ENCODE results near the gene SUPT3H. TPM values are rescaled to one million over a fixed set of nuclear protein-coding genes. Genes with fewer than 3 reads are reported as not detected.

Gene SUPT3H
- total RNA-seq, 3 donors from 2014 or later (not counting 1 experiment from before 2014, with no cell fraction given), result 7.3 to 10.9 (median 9.9) TPM

DNA sequence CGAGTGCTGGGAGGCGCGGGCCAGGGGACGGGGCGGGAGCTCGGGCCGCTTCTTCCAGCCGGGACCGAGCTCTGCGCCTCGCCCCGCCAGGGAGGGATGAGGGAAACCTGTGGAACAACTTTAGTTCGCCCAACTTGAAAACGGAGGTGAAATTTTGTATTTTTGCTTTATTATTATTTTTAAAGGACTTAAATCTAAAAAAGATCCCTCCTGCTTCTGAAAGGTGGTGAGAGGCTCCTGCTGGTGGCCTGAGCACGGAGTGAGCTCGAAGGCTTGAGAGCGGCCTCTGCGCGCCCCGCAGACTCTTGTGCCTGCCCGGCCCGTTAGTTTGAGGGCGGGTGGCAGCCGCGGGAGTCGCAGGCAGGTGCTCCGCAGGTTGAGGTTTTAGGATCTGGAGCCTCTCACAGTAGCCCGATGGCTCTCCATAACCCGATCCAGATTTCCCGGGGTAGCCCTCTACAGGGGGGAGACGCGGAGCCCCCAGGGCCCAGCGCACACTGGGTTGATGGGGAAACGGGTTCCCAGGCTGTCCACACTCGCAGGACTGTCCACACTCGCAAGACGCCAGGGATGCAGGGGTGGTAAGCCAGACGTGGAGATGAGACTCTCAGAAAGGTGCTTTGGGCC lies 46.2 kb upstream of the SUPT3H start:
- peak overlapping the region; percentile 94 for H3K4me3 ChIP-seq (ENCODE audit: low read length)
- H3K9me3 Mint-ChIP-seq, result no peaks in the 10 kb centered on the region
- H3K36me3 ChIP-seq (ENCODE audit: control insufficient read depth, insufficient read depth, low read length), result no peaks in the 10 kb centered on the region
- H3K27ac Mint-ChIP-seq, result peak overlapping the region in 1 of 2 donors; percentile 87
- H3K27me3 ChIP-seq (ENCODE audit: control insufficient read depth, insufficient read depth, low read length), result peaks cover 13% of the 10 kb centered on the region
- DNase-seq, result peak; percentile 25 to 42
- intact Hi-C loops (cut with micrococcal nuclease), result loop anchor here (2.0 to 5.0 kb wide), 2 partner anchors 45 to 253 kb away; no protein-coding TSS in a partner anchor
- H3K4me3 Mint-ChIP-seq, result peak overlapping the region; percentile 80
- H3K4me1 Mint-ChIP-seq, result peaks cover 21 to 56% of the 10 kb centered on the region in 2 donors
- H3K27ac ChIP-seq (ENCODE audit: low read length), result peak overlapping the region; percentile 85
- ATAC-seq, result peak in 2 of 3 donors; percentile 3 to 45
- H3K36me3 Mint-ChIP-seq, result no peaks in the 10 kb centered on the region
- H3K27me3 Mint-ChIP-seq (ENCODE audit: low read depth in 2 of 2), result peaks cover 33 to 40% of the 10 kb centered on the region in 2 donors
- H3K9me3 ChIP-seq (ENCODE audit: control insufficient read depth, insufficient read depth, low read length), result no peaks in the 10 kb centered on the region
- WGBS (ENCODE audit: insufficient coverage), result 11% methylated on average over 37 of the region's 38 CpGs
- TF ChIP-seq CTCF (IDR thresholded peaks at IDR 0.05), result no peak
- peaks cover 46% of the 10 kb centered on the region for H3K4me1 ChIP-seq (ENCODE audit: control insufficient read depth, insufficient read depth, low read length)

GRCh38 chr6:45423111-45423823 lies 45.5 kb upstream of the SUPT3H start:
- peak overlapping the region; percentile 85 for H3K27ac ChIP-seq (ENCODE audit: low read length)
- under 1% methylated on average over 62 of the region's 62 CpGs for WGBS (ENCODE audit: insufficient coverage)
- H3K4me1 Mint-ChIP-seq, result peaks cover 21 to 56% of the 10 kb centered on the region in 2 donors
- H3K9me3 Mint-ChIP-seq, result no peaks in the 10 kb centered on the region
- peak; percentile 5 to 35 (median 10) for ATAC-seq
- H3K27me3 ChIP-seq (ENCODE audit: control insufficient read depth, insufficient read depth, low read length), result peaks cover 13% of the 10 kb centered on the region
- H3K36me3 Mint-ChIP-seq, result no peaks in the 10 kb centered on the region
- H3K4me3 ChIP-seq (ENCODE audit: low read length), result peak overlapping the region; percentile 94
- TF ChIP-seq CTCF (IDR thresholded peaks at IDR 0.05), result no peak
- H3K4me3 Mint-ChIP-seq, result peak overlapping the region; percentile 95
- intact Hi-C loops (cut with micrococcal nuclease), result loop anchor here (2.0 to 5.0 kb wide), 2 partner anchors 44 to 254 kb away; no protein-coding TSS in a partner anchor
- no peaks in the 10 kb centered on the region for H3K9me3 ChIP-seq (ENCODE audit: control insufficient read depth, insufficient read depth, low read length)
- peaks cover 46% of the 10 kb centered on the region for H3K4me1 ChIP-seq (ENCODE audit: control insufficient read depth, insufficient read depth, low read length)
- DNase-seq, result peak in 1 of 2 donors; percentile 23
- H3K36me3 ChIP-seq (ENCODE audit: control insufficient read depth, insufficient read depth, low read length), result no peaks in the 10 kb centered on the region
- peaks cover 39 to 40% of the 10 kb centered on the region in 2 donors for H3K27me3 Mint-ChIP-seq (ENCODE audit: low read depth in 2 of 2)
- H3K27ac Mint-ChIP-seq, result peak overlapping the region; percentile 46 to 87

GRCh38 chr6:45422503-45423110 lies 44.9 kb upstream of the SUPT3H start:
- peaks cover 40% of the 10 kb centered on the region in 2 donors for H3K27me3 Mint-ChIP-seq (ENCODE audit: low read depth in 2 of 2)
- peaks cover 46% of the 10 kb centered on the region for H3K4me1 ChIP-seq (ENCODE audit: control insufficient read depth, insufficient read depth, low read length)
- no peak for TF ChIP-seq CTCF (IDR thresholded peaks at IDR 0.05)
- peaks cover 21 to 56% of the 10 kb centered on the region in 2 donors for H3K4me1 Mint-ChIP-seq
- H3K4me3 ChIP-seq (ENCODE audit: low read length), result peak overlapping the region; percentile 94
- DNase-seq, result peak; percentile 47 to 78
- no peaks in the 10 kb centered on the region for H3K9me3 ChIP-seq (ENCODE audit: control insufficient read depth, insufficient read depth, low read length)
- H3K4me3 Mint-ChIP-seq, result peak overlapping the region; percentile 95
- peaks cover 13% of the 10 kb centered on the region for H3K27me3 ChIP-seq (ENCODE audit: control insufficient read depth, insufficient read depth, low read length)
- peak; percentile 32 to 48 (median 41) for ATAC-seq
- no peaks in the 10 kb centered on the region for H3K9me3 Mint-ChIP-seq
- under 1% methylated on average over 55 of the region's 55 CpGs for WGBS (ENCODE audit: insufficient coverage)
- peak overlapping the region; percentile 85 for H3K27ac ChIP-seq (ENCODE audit: low read length)
- intact Hi-C loops (cut with micrococcal nuclease), result loop anchor here (2.0 to 5.0 kb wide), 2 partner anchors 44 to 255 kb away; no protein-coding TSS in a partner anchor
- H3K36me3 ChIP-seq (ENCODE audit: control insufficient read depth, insufficient read depth, low read length), result no peaks in the 10 kb centered on the region
- H3K27ac Mint-ChIP-seq, result peak overlapping the region; percentile 66 to 87
- no peaks in the 10 kb centered on the region for H3K36me3 Mint-ChIP-seq
